T-helper 22 cell (primary cell): Measurements from ENCODE around the gene IGSF3.
"Not testable (repeated sequence)": the region's sequence is repeated elsewhere in the genome, so short reads cannot be mapped to it uniquely, and the experiment has no call there.

Experiments
- DNase-seq: peaks from one replicate; pipeline ENCODE4 v3.0.0-alpha.2; 2020; ENCODE audit warnings: low read depth

IGSF3 gene

DNA sequence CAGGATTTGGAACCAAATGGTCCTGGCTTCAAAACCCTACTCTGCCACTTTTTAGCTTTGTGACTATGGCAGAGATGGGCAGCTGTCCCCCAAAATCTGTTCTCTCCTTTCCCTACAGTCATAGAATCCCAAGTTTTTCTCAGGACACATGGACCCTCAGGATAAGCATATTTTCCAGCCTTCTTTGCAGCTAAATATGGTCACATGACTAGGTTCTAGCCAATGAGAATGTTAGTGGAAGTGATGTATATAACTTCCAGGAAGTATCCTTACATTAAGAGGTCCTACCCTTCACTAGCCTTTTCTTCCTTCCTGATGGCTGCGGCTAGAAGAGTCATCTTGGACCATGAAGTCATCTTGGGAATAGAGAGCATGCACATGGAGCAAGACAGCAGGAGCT lies 5.9 kb downstream of the IGSF3 start:
- DNase-seq, result no peak

GRCh38 chr1:116658645-116659044 lies 8.9 kb downstream of the IGSF3 start:
- not testable (repeated sequence) for DNase-seq

DNA sequence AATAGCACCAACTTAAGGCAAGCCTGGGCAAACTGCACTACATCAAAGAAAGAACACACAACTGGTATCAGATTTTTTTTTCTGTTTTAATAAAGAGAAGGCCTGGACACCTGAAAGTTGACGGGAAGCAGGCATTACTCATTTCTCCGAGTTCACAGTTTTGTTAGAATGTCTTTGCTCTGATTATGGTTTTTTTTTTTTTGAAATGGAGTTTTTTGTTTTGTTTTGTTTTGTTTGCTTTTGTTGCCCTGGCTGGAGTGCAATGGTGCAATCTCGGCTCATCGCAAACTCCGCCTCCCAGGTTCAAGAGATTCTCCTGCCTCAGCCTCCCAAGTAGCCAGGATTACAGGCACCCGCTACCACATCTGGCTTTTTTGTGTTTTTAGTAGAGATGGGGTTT lies 9.7 kb downstream of the IGSF3 start:
- DNase-seq, result not testable (repeated sequence)

GRCh38 chr1:116654351-116654750 lies 13.2 kb downstream of the IGSF3 start:
- DNase-seq, result no peak

- not testable (repeated sequence) for DNase-seq
Observed at GRCh38 chr1:116652598-116652997, 14.9 kb downstream of the IGSF3 start.

- DNase-seq, result not testable (repeated sequence)
Observed at GRCh38 chr1:116650781-116651180, 16.8 kb downstream of the IGSF3 start.

GRCh38 chr1:116649041-116649440 lies 18.5 kb downstream of the IGSF3 start:
- DNase-seq, result not testable (repeated sequence)

DNA sequence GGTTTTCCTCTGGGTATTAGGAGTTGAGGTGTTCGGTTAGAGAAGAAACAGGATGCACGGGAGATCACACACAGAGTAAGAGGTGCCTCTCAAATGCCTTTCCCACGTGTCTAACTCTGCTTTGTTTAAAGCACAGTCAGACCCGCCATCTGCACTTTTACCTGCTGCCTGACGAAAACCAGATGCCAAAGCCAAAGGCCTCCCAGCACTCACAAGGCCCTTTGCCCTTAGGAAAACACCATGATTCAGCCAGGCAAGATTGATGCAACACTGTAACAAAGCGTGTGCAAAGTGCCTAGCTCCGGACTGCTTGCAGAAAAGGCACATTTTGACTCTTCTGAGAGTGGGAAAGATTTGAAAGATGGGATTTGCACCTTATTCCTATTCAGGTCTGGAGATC lies 19.2 kb downstream of the IGSF3 start:
- not testable (repeated sequence) for DNase-seq

DNA sequence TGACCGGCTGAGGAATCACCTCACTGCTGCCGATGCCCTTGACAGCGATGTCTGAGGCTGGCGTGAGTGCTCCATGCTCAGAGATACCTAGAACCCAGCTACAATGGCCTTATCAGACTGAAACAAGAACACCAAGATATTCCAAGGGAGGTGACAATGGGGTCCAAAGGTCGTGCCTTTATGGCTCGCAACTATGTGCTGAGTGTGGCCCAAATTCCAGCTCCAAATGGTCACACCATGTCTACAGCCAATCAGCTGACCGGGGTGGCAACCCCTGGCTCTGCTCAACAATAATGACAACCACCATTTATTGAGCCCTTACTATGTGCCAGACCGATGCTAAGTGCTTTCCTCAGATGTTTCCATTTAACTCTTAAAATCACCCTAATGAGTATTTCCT lies 20.3 kb downstream of the IGSF3 start:
- not testable (repeated sequence) for DNase-seq

- not testable (repeated sequence) for DNase-seq
Observed at GRCh38 chr1:116646673-116647170, 20.8 kb downstream of the IGSF3 start.

DNA sequence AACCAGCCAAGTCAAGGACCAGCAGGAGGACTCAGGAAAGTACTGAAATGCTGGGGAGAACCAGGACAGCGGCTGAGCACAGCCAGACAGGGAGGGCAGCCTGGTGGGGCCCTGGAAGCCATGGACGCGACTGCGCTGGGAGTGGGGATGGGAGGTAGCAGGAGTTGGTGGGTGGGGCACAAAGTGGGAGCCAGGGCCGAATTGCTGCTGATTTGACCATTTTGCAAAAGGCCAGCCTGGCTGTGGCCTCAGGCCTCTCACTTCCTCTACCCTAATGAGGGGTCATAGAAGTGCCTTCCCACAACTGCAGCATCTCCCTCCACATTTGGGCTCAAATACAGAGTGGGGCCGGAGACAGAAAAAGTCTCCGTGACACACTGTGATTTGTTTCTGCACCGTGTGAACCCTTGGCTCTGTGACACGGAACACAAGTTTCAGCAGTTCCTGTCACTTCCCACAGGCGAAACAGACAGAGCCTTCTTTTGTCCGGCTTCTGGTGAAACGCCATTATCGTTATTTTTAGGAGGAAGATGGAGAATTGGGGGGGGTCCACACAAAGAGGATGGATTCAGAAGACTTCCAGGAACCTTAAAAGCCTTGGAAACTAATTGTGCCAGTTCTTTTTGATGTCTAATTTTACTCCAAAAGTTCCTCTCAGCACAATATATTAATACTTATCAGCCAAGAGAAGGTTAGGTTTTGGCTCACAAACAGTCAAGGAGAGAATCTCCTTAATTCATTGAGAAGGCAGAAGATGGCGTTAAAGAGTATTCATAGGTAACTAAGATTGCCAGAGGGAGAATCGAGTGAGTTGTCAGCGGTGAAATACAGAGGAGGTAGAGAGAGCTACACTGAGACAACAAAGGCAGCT lies 21.5 kb downstream of the IGSF3 start:
- not testable (repeated sequence) for DNase-seq

DNA sequence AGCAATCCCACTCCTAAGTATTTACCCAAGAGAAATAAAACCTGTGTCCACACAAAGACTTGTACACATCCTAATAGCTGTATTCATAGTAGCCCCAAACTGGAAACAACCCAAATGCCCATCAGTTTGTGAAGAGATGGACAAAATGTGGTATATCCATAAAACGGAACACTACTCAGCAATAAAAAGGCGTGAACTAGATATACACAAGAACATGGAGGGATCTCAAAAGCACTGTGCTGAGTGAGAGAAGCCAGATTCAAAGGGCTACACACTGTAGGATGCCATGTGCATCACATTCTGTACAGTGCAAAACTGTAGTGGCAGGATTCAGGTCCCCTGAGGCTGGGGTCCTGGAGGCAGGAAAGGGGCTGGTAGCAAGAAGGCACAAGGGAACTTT lies 22.5 kb downstream of the IGSF3 start:
- DNase-seq, result not testable (repeated sequence)

DNA sequence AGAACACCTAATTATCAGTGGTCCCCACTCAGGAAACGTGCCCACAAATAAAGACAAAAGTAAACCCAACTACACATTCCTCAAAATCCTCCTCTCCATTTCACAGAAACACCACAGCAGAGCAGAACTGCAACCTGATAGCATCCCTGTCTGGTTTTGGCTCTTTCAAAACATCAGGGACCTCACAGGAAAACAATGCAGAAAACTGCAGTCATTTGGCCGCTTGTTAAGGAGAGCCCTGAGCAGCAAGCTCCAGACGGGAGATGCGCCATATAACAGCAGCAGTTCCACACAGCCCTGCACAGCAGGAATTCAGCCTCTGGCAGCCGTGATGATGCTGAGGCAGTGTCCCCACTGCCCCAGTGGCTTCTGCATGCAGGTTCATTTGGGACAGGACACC lies 23.4 kb downstream of the IGSF3 start:
- DNase-seq, result not testable (repeated sequence)

- DNase-seq, result not testable (repeated sequence)
Observed at GRCh38 chr1:116643281-116643751, 24.2 kb downstream of the IGSF3 start.

DNA sequence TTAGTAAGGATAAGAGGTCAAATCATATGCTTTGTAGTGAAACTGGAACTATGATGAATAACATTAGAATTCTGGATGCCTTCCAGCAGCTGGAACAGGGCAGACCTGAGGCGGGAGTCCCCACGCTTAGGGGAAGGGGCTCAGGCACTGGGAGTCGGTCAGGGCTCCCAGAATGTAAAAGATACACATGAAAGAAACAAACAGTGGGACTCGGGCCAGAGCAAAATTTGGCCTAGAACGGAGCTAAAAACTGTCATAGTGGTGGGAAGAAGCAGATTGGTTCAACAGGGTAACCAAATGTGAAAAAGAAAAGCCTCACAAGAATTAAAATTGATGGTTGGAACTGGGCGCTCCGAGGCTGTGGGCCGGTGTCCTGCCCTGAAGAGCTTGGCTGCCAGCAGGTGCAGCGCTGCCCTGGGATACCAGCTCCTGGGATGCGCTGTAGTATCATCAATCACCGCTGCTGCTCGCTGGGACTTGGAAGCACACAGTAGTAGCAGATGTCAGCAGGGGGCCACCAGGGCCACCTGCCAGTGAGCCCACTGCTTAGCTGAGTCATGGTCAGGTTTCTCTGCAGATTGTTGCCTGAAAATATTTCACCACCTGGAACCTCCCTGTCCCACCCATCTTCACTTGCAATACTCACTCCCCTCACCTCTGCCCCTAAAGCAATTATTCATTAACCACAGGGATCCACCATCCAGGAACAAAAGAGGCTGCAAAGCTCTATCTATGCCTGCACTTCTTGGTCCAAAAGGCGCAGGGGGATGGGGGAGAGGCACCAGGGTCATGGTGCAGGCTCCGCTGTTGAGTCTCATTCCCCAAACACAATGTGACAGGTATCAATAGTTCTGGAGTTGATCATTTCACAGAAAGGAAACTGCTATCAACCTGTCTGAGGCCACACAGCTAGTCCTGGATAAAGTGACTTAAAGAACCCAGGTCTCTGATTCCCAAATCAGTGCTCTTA lies 24.9 kb downstream of the IGSF3 start:
- DNase-seq, result not testable (repeated sequence)

GRCh38 chr1:116637583-116637982 lies 29.9 kb downstream of the IGSF3 start:
- DNase-seq, result not testable (repeated sequence)

DNA sequence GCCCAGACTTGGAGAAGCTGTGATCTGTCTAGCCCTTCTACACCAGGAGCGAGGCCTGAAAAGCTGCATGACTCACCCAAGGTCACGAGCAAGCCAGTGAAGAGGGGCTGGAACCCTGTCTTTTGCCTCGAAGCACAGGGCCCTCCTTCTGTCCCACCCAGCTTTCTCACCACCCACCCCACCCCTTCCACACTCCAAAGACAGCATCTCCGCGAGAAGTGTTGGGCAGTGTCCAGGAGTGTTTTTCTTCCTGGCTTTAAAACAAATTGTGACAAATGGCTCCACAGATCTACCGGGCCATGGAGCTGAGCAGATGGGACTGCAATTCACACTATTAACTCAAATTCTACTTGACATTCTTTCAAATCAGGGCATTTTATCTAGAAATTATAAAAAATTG lies 30.9 kb downstream of the IGSF3 start:
- DNase-seq, result not testable (repeated sequence)

- DNase-seq, result not testable (repeated sequence)
Observed at GRCh38 chr1:116634386-116634785, 33.1 kb downstream of the IGSF3 start.

DNA sequence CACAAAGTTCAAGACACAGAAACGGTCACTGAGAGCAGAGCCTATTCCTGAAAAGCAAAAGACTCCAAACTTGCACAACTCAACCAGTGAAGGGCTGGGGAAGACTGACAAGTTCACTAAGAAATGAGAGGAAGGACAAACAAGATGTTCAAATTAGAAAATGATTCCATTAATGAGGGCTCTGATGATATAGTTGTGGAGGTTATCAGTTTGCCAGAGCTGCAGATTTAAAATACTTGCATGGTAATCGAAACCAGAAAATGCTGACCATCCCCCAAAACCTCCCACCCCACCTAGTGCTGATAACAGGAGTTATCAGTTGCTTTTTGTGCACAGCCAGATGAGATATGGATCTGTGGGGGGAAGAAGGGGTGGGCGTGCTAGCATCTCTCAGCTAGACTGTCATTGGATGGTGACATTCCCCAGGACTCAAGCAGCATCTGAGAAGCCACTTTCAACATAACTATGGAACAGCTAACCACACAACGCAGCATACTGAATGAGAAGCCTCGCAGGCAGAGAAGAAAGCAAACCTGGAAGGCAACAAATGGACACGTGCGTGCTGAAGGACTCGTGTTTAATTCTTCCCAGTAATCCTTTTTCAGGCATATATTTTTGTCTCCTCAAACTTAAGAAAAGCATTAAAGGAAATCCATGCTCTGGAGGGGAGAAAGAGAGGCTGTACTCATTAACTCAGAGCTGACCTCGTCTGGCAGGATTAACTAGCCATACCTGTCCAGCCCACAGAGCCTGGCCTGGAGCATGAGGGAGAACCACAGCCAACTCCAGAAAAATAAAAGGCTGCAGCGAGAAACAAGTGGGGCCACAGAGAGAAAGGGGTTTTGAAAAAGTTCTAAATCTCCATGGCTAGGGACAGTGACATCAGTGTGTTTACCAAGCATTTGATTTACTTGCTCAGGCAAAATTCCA lies 35.3 kb downstream of the IGSF3 start:
- DNase-seq, result not testable (repeated sequence)

- not testable (repeated sequence) for DNase-seq
Observed at GRCh38 chr1:116631554-116631953, 36.0 kb downstream of the IGSF3 start.

DNA sequence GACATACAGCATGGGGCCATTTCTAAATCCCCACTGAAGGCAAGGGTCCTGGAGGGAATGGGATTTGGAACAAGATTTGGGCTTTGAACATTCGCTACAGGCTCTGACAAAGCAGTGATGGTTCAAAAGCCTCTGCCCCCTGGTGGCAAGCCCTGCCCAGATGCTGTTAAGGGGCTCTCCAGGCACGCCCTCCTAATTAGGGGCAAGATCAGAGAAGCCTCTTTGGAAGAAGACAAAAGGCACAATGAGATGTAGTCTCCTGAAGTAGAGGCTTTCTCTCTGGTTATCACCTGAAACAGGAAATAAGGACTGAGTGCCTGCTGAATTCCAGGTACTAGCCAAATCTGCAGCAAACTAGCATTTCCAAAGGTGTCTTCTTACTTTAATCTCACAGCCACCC lies 37.5 kb downstream of the IGSF3 start:
- not testable (repeated sequence) for DNase-seq
